ENCODE data around the gene RFPL3.

Gene RFPL3

GRCh38 chr22:32385681-32386080 is 28.0 kb downstream of the RFPL3 start:
- no peak overlapping the region for H2BK12ac ChIP-seq (ENCODE audit: low read length)
- H3K27me3 ChIP-seq (ENCODE audit: control insufficient read depth in 3 of 3, insufficient read depth in 3 of 3, low read depth in 1 of 3, low read length in 3 of 3), result no peaks in the 10 kb centered on the region
- no peak overlapping the region for H3K23ac ChIP-seq (ENCODE audit: low read depth, low read length, poor library complexity)
- no peak overlapping the region for H4K91ac ChIP-seq (ENCODE audit: low read depth, low read length, poor library complexity)
- H3K36me3 ChIP-seq (replicated peaks in 1 of 2; ENCODE audit: control insufficient read depth in 2 of 2, insufficient read depth in 2 of 2, low read length in 2 of 2), result peaks cover 21 to 54% of the 10 kb centered on the region in 2 donors
- no peak for DNase-seq (ENCODE audit: low spot score)
- H3K27ac ChIP-seq (replicated peaks; ENCODE audit: low read length), result no peak overlapping the region
- no peak overlapping the region for H3K4me3 ChIP-seq (ENCODE audit: low read length in 2 of 2)
- no peak overlapping the region for H3K18ac ChIP-seq (ENCODE audit: low read length)
- no peak overlapping the region for H2BK120ac ChIP-seq (ENCODE audit: low read depth, low read length)
- H4K8ac ChIP-seq (ENCODE audit: low read depth, low read length), result no peak overlapping the region
- no peak overlapping the region for H3K9ac ChIP-seq (ENCODE audit: low read depth, low read length, poor library complexity)
- no peaks in the 10 kb centered on the region for H3K9me3 ChIP-seq (replicated peaks in 1 of 2; ENCODE audit: control insufficient read depth in 2 of 2, insufficient read depth in 1 of 2, low read depth in 1 of 2, low read length in 2 of 2)
- H3K4ac ChIP-seq (ENCODE audit: low read length), result no peak overlapping the region
- WGBS, 2 donors (ENCODE audit: extremely low coverage in 2 of 2, insufficient read length in 2 of 2, insufficient replicate concordance in 1 of 2), result no CpG with 5 or more reads among the region's 1 CpG
- H2BK15ac ChIP-seq (ENCODE audit: low read length), result no peak overlapping the region
- H2AK5ac ChIP-seq (ENCODE audit: low read depth, low read length), result no peak overlapping the region
- no peak overlapping the region for H2BK5ac ChIP-seq (ENCODE audit: low read length)
- H3K4me1 ChIP-seq (ENCODE audit: control insufficient read depth in 2 of 2, insufficient read depth in 1 of 2, low read depth in 1 of 2, low read length in 2 of 2), result no peaks in the 10 kb centered on the region
- no peak overlapping the region for H2AFZ ChIP-seq (ENCODE audit: low read length)
- H3K79me1 ChIP-seq (ENCODE audit: low read depth, low read length), result no peaks in the 10 kb centered on the region
- no peak overlapping the region for H3K4me2 ChIP-seq (ENCODE audit: insufficient read depth, low read length, poor library complexity, severe bottlenecking)
- no peak overlapping the region for H3K14ac ChIP-seq (ENCODE audit: low read length)

- H2AFZ ChIP-seq (ENCODE audit: low read length), result no peak overlapping the region
- H3K9me3 ChIP-seq (replicated peaks in 1 of 2; ENCODE audit: control insufficient read depth in 2 of 2, insufficient read depth in 1 of 2, low read depth in 1 of 2, low read length in 2 of 2), result no peaks in the 10 kb centered on the region
- no peak overlapping the region for H2BK5ac ChIP-seq (ENCODE audit: low read length)
- no peaks in the 10 kb centered on the region for H3K79me1 ChIP-seq (ENCODE audit: low read depth, low read length)
- H3K14ac ChIP-seq (ENCODE audit: low read length), result no peak overlapping the region
- H3K27ac ChIP-seq (replicated peaks; ENCODE audit: low read length), result no peak overlapping the region
- no peak overlapping the region for H2AK5ac ChIP-seq (ENCODE audit: low read depth, low read length)
- H2BK12ac ChIP-seq (ENCODE audit: low read length), result no peak overlapping the region
- H3K23ac ChIP-seq (ENCODE audit: low read depth, low read length, poor library complexity), result no peak overlapping the region
- no CpG with 5 or more reads among the region's 4 CpGs for WGBS, 2 donors (ENCODE audit: extremely low coverage in 2 of 2, insufficient read length in 2 of 2, insufficient replicate concordance in 1 of 2)
- no peaks in the 10 kb centered on the region for H3K27me3 ChIP-seq (ENCODE audit: control insufficient read depth in 3 of 3, insufficient read depth in 3 of 3, low read depth in 1 of 3, low read length in 3 of 3)
- H4K91ac ChIP-seq (ENCODE audit: low read depth, low read length, poor library complexity), result no peak overlapping the region
- no peak overlapping the region for H3K18ac ChIP-seq (ENCODE audit: low read length)
- no peaks in the 10 kb centered on the region for H3K4me1 ChIP-seq (ENCODE audit: control insufficient read depth in 2 of 2, insufficient read depth in 1 of 2, low read depth in 1 of 2, low read length in 2 of 2)
- H2BK15ac ChIP-seq (ENCODE audit: low read length), result no peak overlapping the region
- DNase-seq (ENCODE audit: low spot score), result no peak
- no peak overlapping the region for H3K4ac ChIP-seq (ENCODE audit: low read length)
- no peak overlapping the region for H3K4me2 ChIP-seq (ENCODE audit: insufficient read depth, low read length, poor library complexity, severe bottlenecking)
- H2BK120ac ChIP-seq (ENCODE audit: low read depth, low read length), result no peak overlapping the region
- H4K8ac ChIP-seq (ENCODE audit: low read depth, low read length), result no peak overlapping the region
- H3K9ac ChIP-seq (ENCODE audit: low read depth, low read length, poor library complexity), result no peak overlapping the region
- H3K36me3 ChIP-seq (replicated peaks in 1 of 2; ENCODE audit: control insufficient read depth in 2 of 2, insufficient read depth in 2 of 2, low read length in 2 of 2), result peaks cover 37 to 92% of the 10 kb centered on the region in 2 donors
- H3K4me3 ChIP-seq (ENCODE audit: low read length in 2 of 2), result no peak overlapping the region
Measured at GRCh38 chr22:32389685-32390084, 32.0 kb downstream of the RFPL3 start.

DNA sequence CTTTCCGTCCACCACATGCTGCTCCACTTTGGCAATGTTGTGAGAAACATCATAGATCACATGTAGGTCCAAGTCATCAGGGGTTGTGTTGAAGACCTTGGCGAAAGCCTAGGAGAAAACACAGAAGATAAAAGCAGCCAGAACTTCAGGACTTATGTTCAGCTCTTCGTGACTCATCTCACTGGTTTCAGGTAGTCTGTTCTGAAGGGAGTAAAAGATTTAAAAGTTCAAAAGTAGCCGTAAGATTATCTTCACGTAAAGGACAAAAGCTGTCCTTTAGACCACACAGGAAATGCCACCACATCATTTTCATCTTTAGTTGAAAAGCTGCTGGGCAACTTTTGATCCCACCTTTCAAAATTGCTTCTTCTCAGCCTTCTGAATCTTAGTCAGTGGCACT is 37.4 kb downstream of the RFPL3 start:
- Histone ChIP-seq H3K14ac (ENCODE audit: low read length) (no peak overlapping the region), H4K8ac (ENCODE audit: low read depth, low read length) (no peak overlapping the region), H2AK5ac (ENCODE audit: low read depth, low read length) (no peak overlapping the region), H3K27me3 (ENCODE audit: control insufficient read depth in 3 of 3, insufficient read depth in 3 of 3, low read depth in 1 of 3, low read length in 3 of 3) (no peaks in the 10 kb centered on the region), H3K4me3 (ENCODE audit: low read length in 2 of 2) (no peak overlapping the region), H3K4me1 (ENCODE audit: control insufficient read depth in 2 of 2, insufficient read depth in 1 of 2, low read depth in 1 of 2, low read length in 2 of 2) (no peaks in the 10 kb centered on the region), H3K4me2 (ENCODE audit: insufficient read depth, low read length, poor library complexity, severe bottlenecking) (no peak overlapping the region), H3K18ac (ENCODE audit: low read length) (no peak overlapping the region), H3K9ac (ENCODE audit: low read depth, low read length, poor library complexity) (no peak overlapping the region), H2AFZ (ENCODE audit: low read length) (no peak overlapping the region), H3K36me3 (replicated peaks in 1 of 2; ENCODE audit: control insufficient read depth in 2 of 2, insufficient read depth in 2 of 2, low read length in 2 of 2) (peaks cover 32 to 96% of the 10 kb centered on the region in 2 donors), H3K4ac (ENCODE audit: low read length) (no peak overlapping the region), H4K91ac (ENCODE audit: low read depth, low read length, poor library complexity) (no peak overlapping the region), H3K79me1 (ENCODE audit: low read depth, low read length) (no peaks in the 10 kb centered on the region), H2BK12ac (ENCODE audit: low read length) (no peak overlapping the region), H3K9me3 (replicated peaks in 1 of 2; ENCODE audit: control insufficient read depth in 2 of 2, insufficient read depth in 1 of 2, low read depth in 1 of 2, low read length in 2 of 2) (no peaks in the 10 kb centered on the region), H3K27ac (replicated peaks; ENCODE audit: low read length) (no peak overlapping the region), H2BK5ac (ENCODE audit: low read length) (no peak overlapping the region), H2BK15ac (ENCODE audit: low read length) (no peak overlapping the region), H2BK120ac (ENCODE audit: low read depth, low read length) (no peak overlapping the region), H3K23ac (ENCODE audit: low read depth, low read length, poor library complexity) (no peak overlapping the region)
- WGBS, 2 donors (ENCODE audit: extremely low coverage in 2 of 2, insufficient read length in 2 of 2, insufficient replicate concordance in 1 of 2), result no CpG with 5 or more reads among the region's 5 CpGs
- DNase-seq (ENCODE audit: low spot score), result no peak

DNA sequence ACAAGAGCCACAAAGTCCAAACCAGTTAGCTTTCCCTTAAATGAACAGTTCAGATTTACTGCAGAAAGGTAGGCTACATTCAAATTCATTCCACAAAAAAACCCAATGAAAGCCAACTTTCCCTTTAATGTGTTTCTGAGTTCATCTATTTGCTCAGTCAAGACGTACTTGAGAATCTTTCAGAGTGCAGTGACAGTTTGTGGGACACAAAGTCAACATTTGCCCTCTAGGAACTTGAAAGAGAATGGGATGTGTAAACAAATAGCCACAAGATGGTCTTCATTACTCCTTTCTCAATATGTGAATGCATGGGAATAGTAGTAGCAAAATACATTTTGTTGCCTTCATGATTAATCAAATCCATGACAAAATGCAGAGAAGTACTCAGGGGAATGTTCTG is 38.6 kb downstream of the RFPL3 start:
- H2BK120ac ChIP-seq (ENCODE audit: low read depth, low read length), result no peak overlapping the region
- no peak overlapping the region for H4K8ac ChIP-seq (ENCODE audit: low read depth, low read length)
- H3K9me3 ChIP-seq (replicated peaks in 1 of 2; ENCODE audit: control insufficient read depth in 2 of 2, insufficient read depth in 1 of 2, low read depth in 1 of 2, low read length in 2 of 2), result no peaks in the 10 kb centered on the region
- no CpG with 5 or more reads among the region's 1 CpG for WGBS, 2 donors (ENCODE audit: extremely low coverage in 2 of 2, insufficient read length in 2 of 2, insufficient replicate concordance in 1 of 2)
- no peak overlapping the region for H3K9ac ChIP-seq (ENCODE audit: low read depth, low read length, poor library complexity)
- H2AK5ac ChIP-seq (ENCODE audit: low read depth, low read length), result no peak overlapping the region
- H2BK12ac ChIP-seq (ENCODE audit: low read length), result no peak overlapping the region
- no peaks in the 10 kb centered on the region for H3K79me1 ChIP-seq (ENCODE audit: low read depth, low read length)
- no peak overlapping the region for H3K23ac ChIP-seq (ENCODE audit: low read depth, low read length, poor library complexity)
- H3K4ac ChIP-seq (ENCODE audit: low read length), result no peak overlapping the region
- no peak overlapping the region for H3K14ac ChIP-seq (ENCODE audit: low read length)
- H2AFZ ChIP-seq (ENCODE audit: low read length), result no peak overlapping the region
- no peak for DNase-seq (ENCODE audit: low spot score)
- no peak overlapping the region for H3K4me3 ChIP-seq (ENCODE audit: low read length in 2 of 2)
- peaks cover 35 to 98% of the 10 kb centered on the region in 2 donors for H3K36me3 ChIP-seq (replicated peaks in 1 of 2; ENCODE audit: control insufficient read depth in 2 of 2, insufficient read depth in 2 of 2, low read length in 2 of 2)
- no peaks in the 10 kb centered on the region for H3K4me1 ChIP-seq (ENCODE audit: control insufficient read depth in 2 of 2, insufficient read depth in 1 of 2, low read depth in 1 of 2, low read length in 2 of 2)
- no peak overlapping the region for H2BK15ac ChIP-seq (ENCODE audit: low read length)
- no peak overlapping the region for H3K18ac ChIP-seq (ENCODE audit: low read length)
- H3K27me3 ChIP-seq (ENCODE audit: control insufficient read depth in 3 of 3, insufficient read depth in 3 of 3, low read depth in 1 of 3, low read length in 3 of 3), result no peaks in the 10 kb centered on the region
- H3K4me2 ChIP-seq (ENCODE audit: insufficient read depth, low read length, poor library complexity, severe bottlenecking), result no peak overlapping the region
- H4K91ac ChIP-seq (ENCODE audit: low read depth, low read length, poor library complexity), result no peak overlapping the region
- no peak overlapping the region for H3K27ac ChIP-seq (replicated peaks; ENCODE audit: low read length)
- no peak overlapping the region for H2BK5ac ChIP-seq (ENCODE audit: low read length)
